Omental fat pad (tissue), 4 donors: ENCODE measurements around the gene CNPPD1. TPM values are rescaled to one million over a fixed set of nuclear protein-coding genes. Genes with fewer than 3 reads are reported as not detected.
A peak's percentile ranks its signal among the peaks of the same experiment; 100 is the strongest.
"Not testable (repeated sequence)": the region's sequence is repeated elsewhere in the genome, so short reads cannot be mapped to it uniquely, and the experiment has no call there.

ENCODE experiments used
- ATAC-seq: fragments of 150-250 bp; one replicate; pipeline ENCODE4 v1.9.1; 2016; ENCODE audit warnings: mild to moderate bottlenecking, moderate library complexity; ENCODE audit not compliant: low FRiP score
- DNase-seq: peaks from one replicate; pipeline ENCODE4 v3.0.0-alpha.2; 2019; ENCODE audit warnings: low spot score
- CTCF ChIP-seq, 3 donors: fragments of 450-650 bp; IDR thresholded peaks; one replicate each; pipeline ENCODE4 v1.5.1; 2016 to 2017; ENCODE audit warnings: antibody characterized with exemption in 3 of 3, mild to moderate bottlenecking in 3 of 3, moderate library complexity in 2 of 3
- total RNA-seq, 4 donors: library from RNA; depleted of rRNA; stranded (reverse); fragments of >200 nt; gene quantifications; one replicate each; pipeline ENCODE4 v1.1.0, GENCODE V29; 2016

Gene CNPPD1
- total RNA-seq, 4 donors from 2014 or later = 37.0 to 77.2 (median 43.0) TPM

- ATAC-seq = no peak
- TF ChIP-seq CTCF (IDR thresholded peaks at IDR 0.05) = no peak
- no peak for DNase-seq
These were observed 30.6 kb upstream of the CNPPD1 start for GRCh38 chr2:219207134-219207883.

GRCh38 chr2:219206328-219207133, 29.8 kb upstream of the CNPPD1 start, which contains the start of gene ZFAND2B:
ZFAND2B (plus strand) TSS chr2:219206782; CDS start chr2:219206988, 206 bp downstream.
- DNase-seq (peak; percentile 77), ATAC-seq (peak; percentile 99)
- no peak for TF ChIP-seq CTCF (IDR thresholded peaks at IDR 0.05)

- ATAC-seq (no peak), DNase-seq (no peak)
- no peak for TF ChIP-seq CTCF (IDR thresholded peaks at IDR 0.05)
These were observed 29.2 kb upstream of the CNPPD1 start for GRCh38 chr2:219205981-219206327.

GRCh38 chr2:219205165-219205538, 28.4 kb upstream of the CNPPD1 start:
- no peak for ATAC-seq

GRCh38 chr2:219204425-219205164, 27.9 kb upstream of the CNPPD1 start:
- TF ChIP-seq CTCF (IDR thresholded peaks at IDR 0.05) = no peak
- DNase-seq (no peak), ATAC-seq (no peak)

More at GRCh38 chr2:219205165-219205538, 28.4 kb upstream of the CNPPD1 start:
- no peak for DNase-seq
- TF ChIP-seq CTCF (IDR thresholded peaks at IDR 0.05) = no peak

- not testable (repeated sequence) for DNase-seq, ATAC-seq
These were observed 24.6 kb upstream of the CNPPD1 start for GRCh38 chr2:219201331-219201730.

- DNase-seq, ATAC-seq: not testable (repeated sequence)
These were observed 24.0 kb upstream of the CNPPD1 start for GRCh38 chr2:219200502-219201326.
